SK-N-SH treated with all-trans-retinoic acid at 6 μM for 48 hours (cell line): ENCODE data around the gene PRR5L.

Experiments used
- ARNTL ChIP-seq: fragments of 450-650 bp; formaldehyde crosslinking; IDR thresholded peaks from 2 replicates; pipeline ENCODE4 v1.5.0; 2020; ENCODE audit warnings: low read depth, mild to moderate bottlenecking, moderate library complexity, borderline replicate concordance
- PPARA ChIP-seq: fragments of 250-450 bp; sonication (Bioruptor Pico); IDR thresholded peaks from 2 replicates; pipeline ENCODE4 v1.5.0; 2020; ENCODE audit warnings: mild to moderate bottlenecking, borderline replicate concordance
- TF ChIP-seq, protein P1 (sequence below): fragments of 250-450 bp; sonication (Bioruptor Pico); IDR thresholded peaks from 2 replicates; pipeline ENCODE4 v1.8.0; 2020; ENCODE audit warnings: mild to moderate bottlenecking, moderate library complexity, borderline replicate concordance

DNA sequence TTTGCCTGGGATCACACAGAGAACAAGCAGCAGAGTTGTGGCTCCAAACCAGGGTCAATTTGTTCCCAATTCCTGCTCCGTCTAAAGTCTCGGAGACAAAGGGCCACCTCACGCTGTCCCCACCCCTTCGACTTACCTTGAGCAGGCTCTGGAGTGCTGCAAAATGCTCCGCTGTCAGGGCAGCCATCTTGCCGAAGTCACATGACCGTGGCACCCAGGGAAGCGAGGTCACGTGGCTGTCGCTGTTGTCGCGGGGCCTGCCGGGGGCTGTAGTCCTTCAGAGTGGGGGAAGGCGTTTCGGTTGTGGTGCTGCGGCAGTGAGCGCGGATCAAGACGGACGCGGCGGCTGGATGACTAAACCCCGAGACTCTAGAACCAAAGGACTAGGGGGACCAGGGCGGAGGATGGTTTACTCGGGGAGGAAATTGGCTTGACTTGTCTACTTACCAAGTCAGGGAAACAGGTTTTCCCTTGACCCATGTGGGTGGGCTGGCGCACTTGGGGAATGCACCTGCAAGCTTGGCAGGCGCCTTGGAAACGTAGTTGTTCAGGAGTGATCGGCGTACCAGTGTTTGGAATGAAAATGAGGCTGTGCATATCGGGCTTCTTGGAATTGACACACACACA lies 6.7 kb upstream of the PRR5L start, which contains the start of gene COMMD9:
- TF ChIP-seq, protein P1, sequence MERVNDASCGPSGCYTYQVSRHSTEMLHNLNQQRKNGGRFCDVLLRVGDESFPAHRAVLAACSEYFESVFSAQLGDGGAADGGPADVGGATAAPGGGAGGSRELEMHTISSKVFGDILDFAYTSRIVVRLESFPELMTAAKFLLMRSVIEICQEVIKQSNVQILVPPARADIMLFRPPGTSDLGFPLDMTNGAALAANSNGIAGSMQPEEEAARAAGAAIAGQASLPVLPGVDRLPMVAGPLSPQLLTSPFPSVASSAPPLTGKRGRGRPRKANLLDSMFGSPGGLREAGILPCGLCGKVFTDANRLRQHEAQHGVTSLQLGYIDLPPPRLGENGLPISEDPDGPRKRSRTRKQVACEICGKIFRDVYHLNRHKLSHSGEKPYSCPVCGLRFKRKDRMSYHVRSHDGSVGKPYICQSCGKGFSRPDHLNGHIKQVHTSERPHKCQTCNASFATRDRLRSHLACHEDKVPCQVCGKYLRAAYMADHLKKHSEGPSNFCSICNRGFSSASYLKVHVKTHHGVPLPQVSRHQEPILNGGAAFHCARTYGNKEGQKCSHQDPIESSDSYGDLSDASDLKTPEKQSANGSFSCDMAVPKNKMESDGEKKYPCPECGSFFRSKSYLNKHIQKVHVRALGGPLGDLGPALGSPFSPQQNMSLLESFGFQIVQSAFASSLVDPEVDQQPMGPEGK (CRISPR knock-in tag), result no peak
- TF ChIP-seq ARNTL (CRISPR knock-in tag) (no peak), PPARA (CRISPR knock-in tag) (no peak)
